GM04504 (cell line): ENCODE measurements around the gene SH2D3C.

Experiments
- DNase-seq: peaks from one replicate; pipeline ENCODE4 v3.0.0-alpha.2; 2012; ENCODE audit warnings: low read depth

The SH2D3C gene

GRCh38 chr9:127738666-127739065 lies 39.8 kb downstream of the SH2D3C start:
- no peak for DNase-seq

- DNase-seq = no peak
These were observed 42.8 kb downstream of the SH2D3C start for GRCh38 chr9:127735530-127736185.

GRCh38 chr9:127734747-127735529 lies 43.5 kb downstream of the SH2D3C start, which contains the start of gene TOR2A:
Gene TOR2A, minus strand, starts transcription at chr9:127735294. Its CDS starts 24 bp downstream, at chr9:127735270.
- peak; percentile 93 for DNase-seq

- no peak for DNase-seq
These were observed 44.2 kb downstream of the SH2D3C start for GRCh38 chr9:127734247-127734746.

GRCh38 chr9:127733614-127734013 lies 44.9 kb downstream of the SH2D3C start:
- DNase-seq = no peak

GRCh38 chr9:127732444-127732843 lies 46.0 kb downstream of the SH2D3C start:
- DNase-seq = no peak

GRCh38 chr9:127731938-127732337 lies 46.5 kb downstream of the SH2D3C start:
- no peak for DNase-seq

- DNase-seq = no peak
These were observed 47.6 kb downstream of the SH2D3C start for GRCh38 chr9:127730799-127731410.

GRCh38 chr9:127730262-127730661 lies 48.2 kb downstream of the SH2D3C start:
- no peak for DNase-seq

GRCh38 chr9:127729522-127730256 lies 48.8 kb downstream of the SH2D3C start:
- DNase-seq = no peak

GRCh38 chr9:127728808-127729207 lies 49.7 kb downstream of the SH2D3C start:
- no peak for DNase-seq

GRCh38 chr9:127726871-127727270 lies 51.6 kb downstream of the SH2D3C start:
- DNase-seq = no peak

- no peak for DNase-seq
These were observed 54.5 kb downstream of the SH2D3C start for GRCh38 chr9:127724012-127724411.

- DNase-seq = peak; percentile 73
These were observed 55.0 kb downstream of the SH2D3C start for GRCh38 chr9:127723444-127723843.

- DNase-seq = no peak
These were observed 55.5 kb downstream of the SH2D3C start for GRCh38 chr9:127723013-127723412.

- DNase-seq = no peak
These were observed 56.3 kb downstream of the SH2D3C start for GRCh38 chr9:127722055-127722745.

GRCh38 chr9:127721391-127721821 lies 57.1 kb downstream of the SH2D3C start:
- DNase-seq = no peak

- DNase-seq = no peak
These were observed 57.6 kb downstream of the SH2D3C start for GRCh38 chr9:127720865-127721227.

GRCh38 chr9:127720031-127720864 lies 58.2 kb downstream of the SH2D3C start:
- no peak for DNase-seq

- DNase-seq = no peak
These were observed 60.7 kb downstream of the SH2D3C start for GRCh38 chr9:127717766-127718165.

GRCh38 chr9:127716412-127716811 lies 62.1 kb downstream of the SH2D3C start:
- DNase-seq = no peak
